Natural killer cell (primary cell): ENCODE measurements around the gene RBKS. TPM values are rescaled to one million over a fixed set of nuclear protein-coding genes. Genes with fewer than 3 reads are reported as not detected.

Experiments
- ATAC-seq, 3 donors: fragments of 150-1000 bp in 2 of 3; fragments of 200-7000 bp in 1 of 3; cut with Tn5 transposase; 1 replicate in 1 of 3; 2 replicates in 2 of 3; pipeline ENCODE4 v1.10.0; 2021; ENCODE audit warnings: mild to moderate bottlenecking in 2 of 3, moderate library complexity in 2 of 3
- DNase-seq, 2 donors: peaks; one replicate each; pipeline versions ENCODE4 v3.0.0 to v3.0.0-alpha.2; 2013 to 2021; ENCODE audit warnings: mixed read lengths in 1 of 2
- H3K27ac ChIP-seq: one replicate; pipeline ENCODE4 v1.5.1; 2013; ENCODE audit warnings: mild to moderate bottlenecking, low read length
- H3K27me3 ChIP-seq: one replicate; pipeline ENCODE4 v1.6.1; 2013; ENCODE audit warnings: low read length; ENCODE audit not compliant: control insufficient read depth, insufficient read depth
- H3K36me3 ChIP-seq: one replicate; pipeline ENCODE4 v1.6.1; 2013; ENCODE audit warnings: low read length; ENCODE audit not compliant: control insufficient read depth, insufficient read depth
- H3K4me1 ChIP-seq: one replicate; pipeline ENCODE4 v1.6.1; 2013; ENCODE audit warnings: low read length; ENCODE audit not compliant: control insufficient read depth, insufficient read depth
- H3K4me3 ChIP-seq: one replicate; pipeline ENCODE4 v1.5.1; 2013; ENCODE audit warnings: low read length
- H3K9me3 ChIP-seq: one replicate; pipeline ENCODE4 v1.6.1; 2013; ENCODE audit warnings: low read length; ENCODE audit not compliant: control insufficient read depth, insufficient read depth
- H3K27ac Mint-ChIP-seq, 2 donors: one replicate each; pipeline ENCODE4 v1.8.0; 2022; ENCODE audit warnings: mild to moderate bottlenecking in 2 of 2, mixed read lengths in 2 of 2, moderate library complexity in 1 of 2
- H3K27me3 Mint-ChIP-seq, 2 donors: one replicate each; pipeline ENCODE4 v1.8.0; 2022; ENCODE audit warnings: low read depth in 2 of 2, mixed read lengths in 2 of 2
- H3K36me3 Mint-ChIP-seq: one replicate; pipeline ENCODE4 v1.8.0; 2022; ENCODE audit warnings: mixed read lengths
- H3K4me1 Mint-ChIP-seq, 2 donors: one replicate each; pipeline ENCODE4 v1.8.0; 2022; ENCODE audit warnings: mixed read lengths in 2 of 2
- H3K4me3 Mint-ChIP-seq: one replicate; pipeline ENCODE4 v1.8.0; 2022; ENCODE audit warnings: mild to moderate bottlenecking, moderate library complexity, mixed read lengths
- H3K9me3 Mint-ChIP-seq, 2 donors: one replicate each; pipeline ENCODE4 v1.8.0; 2022; ENCODE audit warnings: mixed read lengths in 2 of 2
- CTCF ChIP-seq: fragments of 200-600 bp; IDR thresholded peaks from one replicate; pipeline ENCODE4 v1.8.0; 2022; ENCODE audit warnings: antibody characterized with exemption
- WGBS: methylation state at CpG from one replicate; pipeline ENCODE4 v1.1.7; 2013; ENCODE audit warnings: missing lambda C conversion rate; ENCODE audit not compliant: insufficient coverage; 5-methylcytosine and 5-hydroxymethylcytosine counted together
- intact Hi-C: fragments of 100-400 bp; cut with micrococcal nuclease; formaldehyde crosslinking; loops from one replicate; pipeline ENCODE4 v1.14.2; 2022
- total RNA-seq, 4 donors: library from RNA; stranded (reverse); fragments of 120-200 nt in 1 of 4; gene quantifications; one replicate each; pipeline versions ENCODE4 v1.2.3 to v1.2.4, GENCODE V29; 2013 to 2022

The RBKS gene
- total RNA-seq, 3 donors from 2014 or later (not counting 1 experiment from before 2014, with no cell fraction given): 11.5 to 20.9 (median 12.8) TPM

- Histone ChIP-seq H3K9me3 (no peaks in the 10 kb centered on the region), H3K36me3 (no peaks in the 10 kb centered on the region), H3K4me1 (peaks cover 4% of the 10 kb centered on the region), H3K27me3 (no peaks in the 10 kb centered on the region), H3K27ac (no peak overlapping the region), H3K4me3 (no peak overlapping the region)
- intact Hi-C loops: no loop called here
- Mint-ChIP-seq H3K4me3 (no peak overlapping the region), H3K27ac (no peak overlapping the region), H3K4me1 (peaks cover 0 to 6% of the 10 kb centered on the region in 2 donors), H3K9me3 (no peaks in the 10 kb centered on the region), H3K27me3 (no peaks in the 10 kb centered on the region), H3K36me3 (no peaks in the 10 kb centered on the region)
- no peak for TF ChIP-seq CTCF
- ATAC-seq (no peak), DNase-seq (peak in 1 of 2 donors; percentile 38)
- WGBS: 92% methylated on average over 4 of the region's 4 CpGs
These were observed 82.7 kb downstream of the RBKS start for GRCh38 chr2:27807476-27807875.

- Mint-ChIP-seq H3K36me3 (no peaks in the 10 kb centered on the region), H3K27me3 (no peaks in the 10 kb centered on the region), H3K27ac (no peak overlapping the region), H3K9me3 (no peaks in the 10 kb centered on the region), H3K4me3 (no peak overlapping the region), H3K4me1 (peaks cover 0 to 6% of the 10 kb centered on the region in 2 donors)
- H3K4me1 ChIP-seq: peaks cover 4% of the 10 kb centered on the region
- H3K4me3 ChIP-seq: no peak overlapping the region
- DNase-seq (no peak), ATAC-seq (no peak)
- no peaks in the 10 kb centered on the region for H3K27me3 ChIP-seq
- H3K36me3 ChIP-seq: no peaks in the 10 kb centered on the region
- no peak overlapping the region for H3K27ac ChIP-seq
- WGBS: 98% methylated on average over 5 of the region's 5 CpGs
- no peak for TF ChIP-seq CTCF
- intact Hi-C loops: no loop called here
- no peaks in the 10 kb centered on the region for H3K9me3 ChIP-seq
These were observed 83.7 kb downstream of the RBKS start for GRCh38 chr2:27806311-27807059.

GRCh38 chr2:27805180-27805579, 85.0 kb downstream of the RBKS start:
- Histone ChIP-seq H3K36me3 (no peaks in the 10 kb centered on the region), H3K4me1 (peaks cover 4% of the 10 kb centered on the region), H3K9me3 (no peaks in the 10 kb centered on the region), H3K27me3 (no peaks in the 10 kb centered on the region), H3K27ac (no peak overlapping the region), H3K4me3 (no peak overlapping the region)
- Mint-ChIP-seq H3K27ac (no peak overlapping the region), H3K36me3 (no peaks in the 10 kb centered on the region), H3K27me3 (no peaks in the 10 kb centered on the region), H3K4me1 (no peaks in the 10 kb centered on the region), H3K4me3 (no peak overlapping the region), H3K9me3 (no peaks in the 10 kb centered on the region)
- TF ChIP-seq CTCF: no peak
- WGBS: 46% methylated on average over 2 of the region's 3 CpGs
- no peak for ATAC-seq
- intact Hi-C loops: no loop called here
- no peak for DNase-seq

- Histone ChIP-seq H3K4me3 (no peak overlapping the region), H3K27ac (no peak overlapping the region), H3K27me3 (no peaks in the 10 kb centered on the region), H3K4me1 (peaks cover 4% of the 10 kb centered on the region), H3K9me3 (no peaks in the 10 kb centered on the region), H3K36me3 (no peaks in the 10 kb centered on the region)
- TF ChIP-seq CTCF: no peak
- DNase-seq (no peak), ATAC-seq (no peak)
- Mint-ChIP-seq H3K27ac (no peak overlapping the region), H3K9me3 (no peaks in the 10 kb centered on the region), H3K36me3 (no peaks in the 10 kb centered on the region), H3K4me3 (no peak overlapping the region), H3K4me1 (no peaks in the 10 kb centered on the region), H3K27me3 (no peaks in the 10 kb centered on the region)
- intact Hi-C loops: no loop called here
These were observed 86.0 kb downstream of the RBKS start for GRCh38 chr2:27804146-27804545.
